ENCODE measurements around the gene THAP7.
A peak's percentile ranks its signal among the peaks of the same experiment; 100 is the strongest.
"Not testable (repeated sequence)": the region's sequence is repeated elsewhere in the genome, so short reads cannot be mapped to it uniquely, and the experiment has no call there.

The THAP7 gene

DNA sequence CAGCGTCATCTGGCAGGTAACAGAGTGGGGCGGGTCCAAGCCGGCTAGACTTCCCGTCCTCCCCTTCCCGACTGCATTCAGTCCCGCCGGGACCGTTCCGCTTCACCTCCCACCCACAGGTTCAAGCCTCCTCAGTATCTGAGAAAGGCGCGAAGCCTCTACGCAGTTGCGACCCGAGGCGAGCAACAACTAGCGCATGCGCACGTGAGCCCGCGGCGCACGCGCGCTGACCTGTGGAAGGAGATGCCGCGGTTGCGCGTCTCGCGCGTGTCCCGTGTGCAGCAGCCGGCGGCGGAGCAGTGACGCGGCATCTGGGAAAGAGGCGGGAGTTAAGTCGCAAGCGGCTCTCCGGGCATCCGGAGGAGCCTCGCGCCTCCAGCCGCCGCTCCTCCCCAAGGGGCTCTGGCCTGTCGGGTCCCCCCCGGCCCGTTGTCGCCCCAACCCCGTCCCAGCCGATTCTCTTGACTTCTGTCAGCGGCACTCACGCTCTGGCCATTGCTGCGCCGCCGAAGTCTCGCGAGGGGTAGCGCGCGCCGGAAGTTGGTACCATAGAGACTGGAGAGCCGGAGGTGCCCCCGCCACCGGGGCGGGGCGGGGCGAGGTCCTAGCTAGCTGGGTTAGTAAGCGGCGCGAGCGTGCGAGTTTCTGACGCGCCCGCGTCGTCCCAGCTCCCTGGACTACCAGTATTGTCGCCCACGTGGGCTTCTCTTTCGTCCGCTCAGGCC lies at the start of gene THAP7:
Gene THAP7, minus strand, starts transcription at position 518 of the 725 bp plus-strand sequence. Its CDS starts 207 bp downstream, at position 311.
- peak; percentile 90 for DNase-seq (ENCODE audit: low read depth)

DNA sequence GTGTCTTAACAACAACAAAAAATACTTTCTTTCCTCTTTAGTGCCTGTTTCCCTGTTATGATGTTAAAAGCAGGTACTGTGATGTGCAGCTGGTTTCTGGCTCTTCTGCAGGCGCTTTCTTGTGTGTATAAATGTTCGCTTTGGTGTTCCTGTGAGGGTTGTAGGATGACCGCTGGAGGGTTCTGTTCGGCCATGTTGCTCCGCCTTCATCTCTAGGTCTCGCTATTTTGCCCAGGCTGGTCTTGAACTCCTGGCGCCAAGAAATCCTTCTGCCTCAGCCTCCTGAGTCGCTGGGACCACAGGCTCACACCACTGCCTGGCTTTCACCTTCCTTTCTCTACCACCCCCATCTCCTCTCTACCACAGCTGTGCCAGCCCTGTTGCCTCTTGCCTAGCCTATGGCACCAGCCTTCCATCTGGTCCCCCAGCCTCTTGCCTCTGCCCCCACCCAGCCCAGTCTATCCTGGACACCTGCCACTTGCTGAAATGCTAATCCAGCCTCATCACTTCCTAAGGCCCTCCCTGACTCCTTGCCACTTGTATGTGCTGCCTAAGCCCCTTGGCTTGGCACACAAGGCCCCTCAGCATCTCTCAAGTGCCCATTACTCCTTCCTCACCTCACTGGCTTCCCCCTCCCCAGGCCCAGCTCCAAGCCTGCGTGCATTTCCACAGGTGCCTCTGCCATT lies 49.4 kb upstream of the THAP7 start:
- DNase-seq (ENCODE audit: low read depth): no peak

DNA sequence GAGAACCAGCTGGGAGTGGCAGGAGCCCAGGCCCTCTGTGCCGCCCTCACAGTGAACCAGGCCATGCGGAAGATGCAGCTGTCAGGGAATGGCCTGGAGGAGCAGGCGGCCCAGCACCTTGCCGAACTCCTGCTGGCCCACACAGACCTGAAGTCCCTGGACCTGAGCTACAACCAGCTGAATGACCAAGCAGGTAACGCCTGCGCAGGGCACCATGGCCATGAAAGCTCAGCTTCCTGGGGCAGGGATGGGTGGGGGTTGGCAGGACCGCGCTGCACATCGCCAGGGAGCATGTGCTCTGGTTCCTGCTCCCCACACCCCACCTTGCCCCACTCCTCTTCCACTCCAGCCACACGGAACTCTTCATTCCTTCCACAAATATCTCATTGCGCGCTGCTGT lies 47.0 kb upstream of the THAP7 start:
- DNase-seq (ENCODE audit: low read depth): not testable (repeated sequence)

GRCh38 chr22:21048448-21048847 lies 46.5 kb upstream of the THAP7 start:
- not testable (repeated sequence) for DNase-seq (ENCODE audit: low read depth)

GRCh38 chr22:21047730-21048129 lies 45.8 kb upstream of the THAP7 start:
- no peak for DNase-seq (ENCODE audit: low read depth)

- DNase-seq (ENCODE audit: low read depth): no peak
Observed at GRCh38 chr22:21047035-21047661, 45.2 kb upstream of the THAP7 start.

DNA sequence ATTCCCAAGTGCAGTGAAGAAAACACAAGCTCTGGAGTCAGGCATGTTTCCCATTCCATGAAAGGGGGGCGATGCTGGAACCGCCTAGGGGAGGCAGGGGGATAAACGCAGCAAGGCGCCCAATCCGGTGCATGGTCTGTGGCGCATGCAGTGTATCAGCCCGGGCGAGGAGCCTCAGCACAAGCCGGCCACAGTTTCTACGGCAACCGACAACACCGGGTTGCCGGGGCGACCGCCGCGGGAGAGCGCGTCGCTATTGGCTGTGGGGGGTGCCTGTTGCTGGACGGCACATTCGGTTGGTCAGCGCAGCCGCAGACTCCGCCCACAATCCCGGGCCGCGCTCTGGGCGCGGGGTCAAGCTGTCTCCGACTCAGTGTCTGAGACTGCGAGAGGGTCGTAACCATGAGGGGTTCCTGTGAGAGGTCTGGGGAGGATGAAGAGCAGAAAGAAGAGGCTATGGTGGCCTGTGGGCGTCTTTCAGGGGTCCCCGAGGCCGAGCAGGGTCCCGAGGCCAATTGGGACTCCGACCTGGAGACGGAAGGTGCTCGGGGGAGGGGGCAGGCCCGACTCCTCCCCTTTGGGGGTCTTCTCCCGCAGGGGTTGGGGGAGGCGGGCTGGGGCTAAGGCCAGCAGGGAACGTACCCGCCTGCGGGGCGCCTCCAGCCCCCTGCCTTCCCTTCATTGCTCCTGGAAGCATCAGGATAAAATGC lies 43.8 kb upstream of the THAP7 start, which contains the start of gene LRRC74B:
Gene LRRC74B, plus strand, starts transcription at position 362 of the 710 bp plus-strand sequence. Its CDS starts 41 bp downstream, at position 403.
- DNase-seq (ENCODE audit: low read depth): peak; percentile 80

GRCh38 chr22:21044931-21045584 lies 43.1 kb upstream of the THAP7 start:
- peak; percentile 41 for DNase-seq (ENCODE audit: low read depth)

GRCh38 chr22:21043860-21044535 lies 42.1 kb upstream of the THAP7 start:
- no peak for DNase-seq (ENCODE audit: low read depth)

GRCh38 chr22:21042978-21043859 lies 41.3 kb upstream of the THAP7 start:
- no peak for DNase-seq (ENCODE audit: low read depth)

- no peak for DNase-seq (ENCODE audit: low read depth)
Observed at GRCh38 chr22:21041937-21042336, 40.0 kb upstream of the THAP7 start.

GRCh38 chr22:21039158-21039557 lies 37.2 kb upstream of the THAP7 start:
- not testable (repeated sequence) for DNase-seq (ENCODE audit: low read depth)

DNA sequence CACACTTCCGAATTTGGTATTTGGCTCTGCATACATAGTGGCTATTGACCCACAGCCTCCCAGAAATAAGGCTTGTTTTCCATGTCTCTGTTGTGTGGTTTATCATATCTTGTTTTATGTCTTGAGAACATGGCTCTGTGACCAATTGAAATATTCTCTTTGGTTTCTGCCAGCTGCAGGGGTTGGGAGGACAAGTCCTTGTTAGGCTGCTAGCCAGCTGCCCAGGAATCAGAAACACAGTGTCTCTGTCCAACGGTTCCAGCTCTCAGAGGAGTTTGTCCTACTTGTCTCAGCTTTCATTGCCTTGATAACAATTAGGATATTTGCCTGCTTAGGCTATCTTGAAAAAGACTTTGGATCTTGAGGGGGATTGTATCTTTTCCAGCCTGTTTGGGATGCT lies 36.5 kb upstream of the THAP7 start:
- DNase-seq (ENCODE audit: low read depth): no peak

DNA sequence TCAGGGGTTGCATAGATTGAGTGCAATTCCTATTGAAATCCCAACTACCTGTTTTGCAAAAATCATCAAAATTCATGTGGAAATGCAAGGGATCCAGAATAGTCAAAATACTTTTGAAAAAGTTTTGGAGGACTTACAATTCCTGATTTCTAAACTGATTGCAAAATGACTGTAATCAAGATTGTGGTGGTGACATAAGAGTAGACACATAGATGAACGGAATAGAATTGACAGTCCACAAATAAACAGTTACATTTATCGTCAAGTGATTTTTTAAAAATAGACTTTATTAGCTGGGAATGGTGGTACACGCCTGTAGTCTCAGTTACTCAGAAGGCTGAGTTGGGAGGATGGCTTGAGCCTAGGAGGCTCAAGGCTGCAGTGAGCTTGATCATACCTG lies 33.1 kb upstream of the THAP7 start:
- DNase-seq (ENCODE audit: low read depth): no peak

DNA sequence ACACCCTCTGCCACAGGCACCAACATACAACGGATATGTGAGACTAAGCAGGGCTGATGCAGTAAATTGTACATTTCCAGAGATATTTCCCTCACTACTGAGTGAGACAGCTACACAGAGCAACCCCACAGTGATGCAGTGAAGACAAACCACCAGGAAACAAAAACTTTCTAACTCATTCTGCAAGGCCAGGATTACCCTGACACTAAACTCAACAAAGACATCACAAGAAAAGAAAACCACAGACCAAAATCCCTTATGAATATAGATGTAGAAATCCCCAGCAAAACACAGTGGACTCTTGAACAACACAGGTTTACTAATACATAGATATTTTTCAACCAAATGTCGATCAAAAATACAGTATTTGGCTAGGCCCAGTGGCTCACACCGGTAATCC lies 32.0 kb upstream of the THAP7 start:
- no peak for DNase-seq (ENCODE audit: low read depth)

GRCh38 chr22:21032868-21033688 lies 31.2 kb upstream of the THAP7 start:
- DNase-seq (ENCODE audit: low read depth): no peak

DNA sequence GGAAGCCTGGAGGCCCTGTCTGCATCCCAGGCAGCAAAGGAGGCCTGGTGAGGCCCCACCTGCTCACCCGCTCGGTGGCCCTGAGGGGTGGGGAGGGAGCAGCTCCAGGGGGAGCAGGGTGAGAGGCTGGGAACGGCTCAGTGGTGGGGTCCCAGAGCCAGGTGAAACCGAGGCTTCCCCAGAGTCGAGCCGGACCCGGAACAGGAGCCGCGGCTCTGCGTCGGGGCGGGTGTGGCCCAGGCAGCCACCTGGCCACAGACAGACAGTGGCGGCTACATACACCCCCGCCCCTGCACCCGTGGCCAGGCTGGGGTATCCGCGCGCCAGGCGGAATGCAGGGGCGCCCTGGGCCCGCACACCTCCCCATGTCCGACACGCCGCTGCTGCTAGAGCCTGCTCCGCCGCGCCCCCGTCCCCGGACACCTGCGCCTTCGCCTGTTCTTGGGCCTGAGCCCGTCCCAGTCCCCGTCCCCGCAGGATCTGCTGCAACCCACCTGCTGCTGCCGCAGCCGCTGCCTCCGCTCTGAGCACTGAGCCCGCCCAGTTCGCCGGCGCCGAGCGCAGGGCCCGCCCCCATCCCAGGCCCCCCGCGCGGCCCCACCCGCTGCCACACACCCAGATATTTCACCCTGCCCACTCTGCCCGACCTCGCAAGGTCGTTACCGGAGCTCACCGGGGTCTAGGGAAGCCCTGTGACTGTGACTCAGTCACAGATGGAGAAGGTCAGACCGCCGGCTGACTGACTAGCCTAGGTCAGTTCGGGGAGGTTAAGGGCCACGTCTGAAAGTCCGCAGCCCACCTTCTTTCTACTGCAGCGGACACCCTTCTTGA lies 30.3 kb upstream of the THAP7 start, which contains the start of gene SLC7A4:
Gene SLC7A4, minus strand, starts transcription at position 525 of the 831 bp plus-strand sequence. CDS start 749 bp downstream, outside the sequence.
- no peak for DNase-seq (ENCODE audit: low read depth)

DNA sequence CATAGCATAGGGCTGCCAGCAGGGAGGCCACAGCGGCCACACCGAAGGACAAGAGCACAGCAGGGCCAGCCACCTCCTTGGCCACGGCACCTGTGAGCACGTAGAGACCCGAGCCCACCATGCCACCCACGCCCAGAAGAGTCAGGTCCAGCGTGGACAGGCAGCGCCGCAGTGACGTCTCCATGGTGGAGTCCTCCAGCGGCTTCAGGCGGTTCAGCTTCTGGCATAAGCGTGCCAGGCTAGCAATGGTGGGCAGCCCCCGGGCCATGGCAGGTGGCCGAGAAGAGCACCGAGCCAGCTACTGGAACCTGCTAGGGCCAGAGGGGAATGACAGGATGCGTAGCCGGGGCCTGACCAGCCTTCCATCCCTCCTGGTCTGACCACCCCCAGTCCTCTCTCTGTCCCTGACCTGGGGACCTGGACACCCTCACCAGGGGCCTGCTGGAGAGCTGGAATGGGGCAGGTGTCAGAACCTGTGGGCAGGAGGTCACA lies 29.7 kb upstream of the THAP7 start:
- no peak for DNase-seq (ENCODE audit: low read depth)

Data from GM04504 (cell line).